PC-9 (cell line): ENCODE data around the gene CDK13. TPM values are rescaled to one million over a fixed set of nuclear protein-coding genes. Genes with fewer than 3 reads are reported as not detected.

Experiments used
- BruUV-seq: library from RNA; stranded (reverse); fragments of 400-500 nt; replicated peaks from 2 replicates; lab custom pipeline; 2021; lab: Mats Ljungman, UMichigan
- CTCF ChIA-PET: fragments of 300-600 bp; sonication (Branson Sonifier 250); formaldehyde crosslinking; loops from one replicate; lab custom pipeline; 2022; ENCODE audit warnings: antibody characterized with exemption; lab: Charles Lee
- POLR2A ChIA-PET: fragments of 300-600 bp; sonication (Branson Sonifier 250); formaldehyde crosslinking; loops from one replicate; lab custom pipeline; 2022; ENCODE audit warnings: antibody characterized with exemption; ENCODE audit not compliant: unreplicated experiment; lab: Charles Lee
- DNase-seq, 2 experiments: peaks; one replicate each; pipeline versions ENCODE4 v3.0.0 to v3.0.0-alpha.2; 2015 to 2022; ENCODE audit warnings: mixed read lengths in 1 of 2
- H2AFZ ChIP-seq: fragments of 200-600 bp; sonication (generic); 2 replicates; pipeline ENCODE4 v1.8.1; 2017; ENCODE audit warnings: antibody characterized with exemption
- H3F3A ChIP-seq: fragments of 200-600 bp; sonication (generic); 2 replicates; pipeline ENCODE4 v1.8.1; 2017; ENCODE audit warnings: antibody characterized with exemption, mild to moderate bottlenecking, low read depth; ENCODE audit not compliant: insufficient read depth
- H3K27ac ChIP-seq: fragments of 200-600 bp; sonication (generic); 2 replicates; pipeline ENCODE4 v1.6.1; 2016; ENCODE audit warnings: mixed run types
- H3K27me3 ChIP-seq: fragments of 200-600 bp; sonication (generic); 2 replicates; pipeline ENCODE4 v1.6.1; 2016; ENCODE audit warnings: low read depth, mixed run types; ENCODE audit not compliant: insufficient read depth
- H3K36me3 ChIP-seq: fragments of 200-600 bp; sonication (generic); 2 replicates; pipeline ENCODE4 v1.6.1; 2016; ENCODE audit warnings: low read depth, mixed run types
- H3K4me1 ChIP-seq: fragments of 200-600 bp; sonication (generic); replicated peaks from 2 replicates; pipeline ENCODE4 v1.6.1; 2016; ENCODE audit warnings: mixed run types; ENCODE audit not compliant: insufficient read depth
- H3K4me2 ChIP-seq: fragments of 200-600 bp; sonication (generic); 2 replicates; pipeline ENCODE4 v1.6.1; 2017; ENCODE audit warnings: mixed run types
- H3K4me3 ChIP-seq: fragments of 200-600 bp; sonication (generic); 2 replicates; pipeline ENCODE4 v1.6.1; 2016; ENCODE audit warnings: mixed run types
- H3K79me2 ChIP-seq: fragments of 200-600 bp; sonication (generic); 2 replicates; pipeline ENCODE4 v1.6.1; 2017; ENCODE audit warnings: low read depth, mixed run types
- H3K9me2 ChIP-seq: fragments of 200-600 bp; sonication (generic); 2 replicates; pipeline ENCODE4 v1.8.1; 2017; ENCODE audit warnings: mild to moderate bottlenecking; ENCODE audit not compliant: insufficient read depth
- H3K9me3 ChIP-seq: fragments of 200-600 bp; sonication (generic); 2 replicates; pipeline ENCODE4 v1.8.1; 2016; ENCODE audit warnings: low read depth; ENCODE audit not compliant: insufficient read depth
- H4K20me1 ChIP-seq: fragments of 200-600 bp; sonication (generic); 2 replicates; pipeline ENCODE4 v1.8.1; 2017; ENCODE audit not compliant: insufficient read depth
- CTCF ChIP-seq: fragments of 200-600 bp; sonication (generic); conservative IDR thresholded peaks from 2 replicates; pipeline ENCODE4 v1.6.1; 2017; ENCODE audit warnings: mixed run types, antibody characterized with exemption, mild to moderate bottlenecking, moderate library complexity
- EZH2 ChIP-seq: fragments of 200-600 bp; sonication (generic); IDR thresholded peaks from 2 replicates; pipeline ENCODE4 v1.8.0; 2017; ENCODE audit warnings: antibody characterized with exemption, low read depth
- intact Hi-C: fragments of 100-400 bp; cut with micrococcal nuclease; formaldehyde crosslinking; loops from one replicate; pipeline ENCODE4 v1.10.0; 2022; ENCODE audit not compliant: unreplicated experiment
- total RNA-seq: library from RNA; stranded (reverse); gene quantifications from 2 replicates; pipeline ENCODE4 v1.2.3, GENCODE V29; 2021

Gene CDK13
- total RNA-seq, 1 experiment from 2014 or later, result 80.9 TPM

GRCh38 chr7:39969431-39969830, 19.4 kb downstream of the CDK13 start:
- Histone ChIP-seq H4K20me1 (peaks cover 90% of the 10 kb centered on the region), H3K4me3 (no peak overlapping the region), H3K4me2 (no peak overlapping the region), H3F3A (no peaks in the 10 kb centered on the region), H3K27ac (no peak overlapping the region), H3K36me3 (no peaks in the 10 kb centered on the region), H3K9me3 (no peaks in the 10 kb centered on the region), H3K79me2 (peaks cover 100% of the 10 kb centered on the region), H3K27me3 (no peaks in the 10 kb centered on the region), H3K9me2 (no peaks in the 10 kb centered on the region), H2AFZ (no peak overlapping the region), H3K4me1 (no peaks in the 10 kb centered on the region)
- CTCF ChIA-PET, result interaction anchor here (0.6 kb wide), 1 partner anchor 10 kb away, joined by 5 read pairs; no protein-coding TSS in a partner anchor
- POLR2A ChIA-PET, result no interaction called here
- no peak for DNase-seq
- no peak for TF ChIP-seq EZH2
- no peak for TF ChIP-seq CTCF
- intact Hi-C loops, result no loop called here
- no TSS peak for BruUV-seq

GRCh38 chr7:39971924-39972323, 21.9 kb downstream of the CDK13 start:
- POLR2A ChIA-PET, result no interaction called here
- H4K20me1 ChIP-seq, result peaks cover 96% of the 10 kb centered on the region

GRCh38 chr7:39973801-39974200, 23.7 kb downstream of the CDK13 start:
- Histone ChIP-seq H3F3A (no peaks in the 10 kb centered on the region), H3K9me3 (no peaks in the 10 kb centered on the region), H3K27me3 (no peaks in the 10 kb centered on the region), H2AFZ (no peak overlapping the region), H3K36me3 (0 out of 2 replicates have a peak, but pooled peaks cover 5% of the 10 kb centered on the region), H3K9me2 (no peaks in the 10 kb centered on the region), H3K27ac (no peak overlapping the region), H3K4me1 (no peaks in the 10 kb centered on the region), H4K20me1 (peaks cover 97% of the 10 kb centered on the region), H3K4me3 (no peak overlapping the region), H3K4me2 (no peak overlapping the region), H3K79me2 (peaks cover 100% of the 10 kb centered on the region)
- BruUV-seq, result no TSS peak
- POLR2A ChIA-PET, result interaction anchor here (0.5 kb wide), 1 partner anchor 399 kb away, joined by 4 read pairs; no protein-coding TSS in a partner anchor
- no peak for TF ChIP-seq CTCF
- TF ChIP-seq EZH2, result no peak
- intact Hi-C loops, result no loop called here
- CTCF ChIA-PET, result no interaction called here
- no peak for DNase-seq

More at GRCh38 chr7:39971924-39972323, 21.9 kb downstream of the CDK13 start:
- BruUV-seq, result no TSS peak
- TF ChIP-seq CTCF (no peak), EZH2 (no peak)
- H3K27me3 ChIP-seq, result no peaks in the 10 kb centered on the region
- CTCF ChIA-PET, result interaction anchor here (0.6 kb wide), 1 partner anchor 330 kb away, joined by 3 read pairs; no protein-coding TSS in a partner anchor
- H3K9me2 ChIP-seq, result no peaks in the 10 kb centered on the region
- 0 out of 2 replicates have a peak, but pooled peaks cover 2% of the 10 kb centered on the region for H3K36me3 ChIP-seq
- no peak for DNase-seq
- no peaks in the 10 kb centered on the region for H3K4me1 ChIP-seq
- H3K4me3 ChIP-seq, result no peak overlapping the region
- H3K4me2 ChIP-seq, result no peak overlapping the region
- peaks cover 100% of the 10 kb centered on the region for H3K79me2 ChIP-seq
- no peaks in the 10 kb centered on the region for H3F3A ChIP-seq
- intact Hi-C loops, result no loop called here
- no peak overlapping the region for H2AFZ ChIP-seq
- H3K27ac ChIP-seq, result no peak overlapping the region
- H3K9me3 ChIP-seq, result no peaks in the 10 kb centered on the region
